Renal pelvis (tissue), 4 donors: ENCODE results near the gene COL9A2. TPM values are rescaled to one million over a fixed set of nuclear protein-coding genes. Genes with fewer than 3 reads are reported as not detected.
"Not testable (repeated sequence)": the region's sequence is repeated elsewhere in the genome, so short reads cannot be mapped to it uniquely, and the experiment has no call there.

ENCODE experiments used
- DNase-seq: peaks from one replicate; pipeline ENCODE4 v3.0.0-alpha.2; 2013
- polyA plus RNA-seq, 3 donors: library from polyadenylated mRNA; unstranded; fragments of 120-200 nt; gene quantifications; one replicate each; pipeline ENCODE4 v1.2.1, GENCODE V29; 2013; ENCODE audit not compliant: insufficient read length in 3 of 3

COL9A2 gene
- polyA plus RNA-seq, 3 donors: 19.4 to 32.6 (median 31.3) TPM

- not testable (repeated sequence) for DNase-seq
Measured at GRCh38 chr1:40331403-40331802, 14.3 kb upstream of the COL9A2 start.

- DNase-seq: no peak
Measured at GRCh38 chr1:40318970-40319621, 2.0 kb upstream of the COL9A2 start.

- no peak for DNase-seq
Measured at GRCh38 chr1:40318476-40318875, 1.4 kb upstream of the COL9A2 start.

GRCh38 chr1:40317394-40318074, 448 bp upstream of the COL9A2 start:
- DNase-seq: no peak

GRCh38 chr1:40315795-40316594, 1.1 kb downstream of the COL9A2 start:
- peak; percentile 60 for DNase-seq

- DNase-seq: peak; percentile 88
Measured at GRCh38 chr1:40315239-40315794, 1.8 kb downstream of the COL9A2 start.

GRCh38 chr1:40314721-40315238, 2.3 kb downstream of the COL9A2 start:
- no peak for DNase-seq

- DNase-seq: no peak
Measured at GRCh38 chr1:40313958-40314720, 2.9 kb downstream of the COL9A2 start.

GRCh38 chr1:40313329-40313957, 3.6 kb downstream of the COL9A2 start:
- DNase-seq: no peak

GRCh38 chr1:40312238-40313205, 4.6 kb downstream of the COL9A2 start:
- no peak for DNase-seq

- DNase-seq: no peak
Measured at GRCh38 chr1:40311692-40312091, 5.4 kb downstream of the COL9A2 start.

GRCh38 chr1:40310983-40311642, 6.0 kb downstream of the COL9A2 start:
- no peak for DNase-seq

GRCh38 chr1:40310129-40310461, 7.0 kb downstream of the COL9A2 start:
- DNase-seq: no peak

GRCh38 chr1:40309374-40310128, 7.5 kb downstream of the COL9A2 start:
- DNase-seq: no peak

GRCh38 chr1:40308036-40308727, 8.9 kb downstream of the COL9A2 start:
- no peak for DNase-seq

- DNase-seq: no peak
Measured at GRCh38 chr1:40307186-40307585, 9.9 kb downstream of the COL9A2 start.

GRCh38 chr1:40306296-40306695, 10.8 kb downstream of the COL9A2 start:
- DNase-seq: no peak

- no peak for DNase-seq
Measured at GRCh38 chr1:40305871-40306270, 11.2 kb downstream of the COL9A2 start.
